Measurements from ENCODE around the gene SUPT20HL1. TPM values are rescaled to one million over a fixed set of nuclear protein-coding genes. Genes with fewer than 3 reads are reported as not detected.

SUPT20HL1 gene
- total RNA-seq, 1 donor from 2014 or later: not detected

- intact Hi-C loops (cut with DNase I): no loop called here
Measured at GRCh38 chrX:24375600-24376131, 15.2 kb downstream of the SUPT20HL1 start.

GRCh38 chrX:24376403-24376802 is 16.0 kb downstream of the SUPT20HL1 start:
- ATAC-seq (no peak), DNase-seq (no peak)
- Histone ChIP-seq H3K9me3 (no peaks in the 10 kb centered on the region), H3K4me3 (no peak overlapping the region), H3K27me3 (ENCODE audit: low read depth) (no peaks in the 10 kb centered on the region), H3K36me3 (no peaks in the 10 kb centered on the region), H3K27ac (no peak overlapping the region), H3K4me1 (no peaks in the 10 kb centered on the region)
- no peak for TF ChIP-seq CTCF (IDR thresholded peaks at IDR 0.05)
- intact Hi-C loops (cut with DNase I): no loop called here

More at GRCh38 chrX:24375600-24376131, 15.2 kb downstream of the SUPT20HL1 start:
- no peak overlapping the region for H3K4me3 ChIP-seq
- H3K27me3 ChIP-seq (ENCODE audit: low read depth): no peaks in the 10 kb centered on the region
- H3K4me1 ChIP-seq: no peaks in the 10 kb centered on the region
- ATAC-seq (no peak), DNase-seq (no peak)
- TF ChIP-seq CTCF (IDR thresholded peaks at IDR 0.05): no peak
- no peaks in the 10 kb centered on the region for H3K36me3 ChIP-seq
- no peak overlapping the region for H3K27ac ChIP-seq
- H3K9me3 ChIP-seq: no peaks in the 10 kb centered on the region

- no peaks in the 10 kb centered on the region for H3K9me3 ChIP-seq
- TF ChIP-seq CTCF (IDR thresholded peaks at IDR 0.05): no peak
- DNase-seq (no peak), ATAC-seq (no peak)
- H3K36me3 ChIP-seq: no peaks in the 10 kb centered on the region
- intact Hi-C loops (cut with DNase I): no loop called here
- no peaks in the 10 kb centered on the region for H3K4me1 ChIP-seq
- H3K27me3 ChIP-seq (ENCODE audit: low read depth): no peaks in the 10 kb centered on the region
- H3K4me3 ChIP-seq: no peak overlapping the region
- H3K27ac ChIP-seq: no peak overlapping the region
Measured at GRCh38 chrX:24377195-24377594, 16.8 kb downstream of the SUPT20HL1 start.

- Histone ChIP-seq H3K36me3 (no peaks in the 10 kb centered on the region), H3K4me1 (no peaks in the 10 kb centered on the region), H3K27ac (no peak overlapping the region), H3K27me3 (ENCODE audit: low read depth) (no peaks in the 10 kb centered on the region), H3K4me3 (no peak overlapping the region), H3K9me3 (no peaks in the 10 kb centered on the region)
- intact Hi-C loops (cut with DNase I): no loop called here
- no peak for ATAC-seq
- no peak for TF ChIP-seq CTCF (IDR thresholded peaks at IDR 0.05)
- DNase-seq: no peak
Measured at GRCh38 chrX:24377911-24378468, 17.6 kb downstream of the SUPT20HL1 start.

GRCh38 chrX:24378706-24379105 is 18.3 kb downstream of the SUPT20HL1 start:
- DNase-seq (no peak), ATAC-seq (no peak)
- H3K36me3 ChIP-seq: no peaks in the 10 kb centered on the region
- no peak for TF ChIP-seq CTCF (IDR thresholded peaks at IDR 0.05)
- H3K4me3 ChIP-seq: no peak overlapping the region
- intact Hi-C loops (cut with DNase I): no loop called here
- no peaks in the 10 kb centered on the region for H3K9me3 ChIP-seq
- no peak overlapping the region for H3K27ac ChIP-seq
- no peaks in the 10 kb centered on the region for H3K27me3 ChIP-seq (ENCODE audit: low read depth)
- H3K4me1 ChIP-seq: no peaks in the 10 kb centered on the region
